ENCODE data around the gene TEKT1.
"Not testable (repeated sequence)": the region's sequence is repeated elsewhere in the genome, so short reads cannot be mapped to it uniquely, and the experiment has no call there.

TEKT1 gene

DNA sequence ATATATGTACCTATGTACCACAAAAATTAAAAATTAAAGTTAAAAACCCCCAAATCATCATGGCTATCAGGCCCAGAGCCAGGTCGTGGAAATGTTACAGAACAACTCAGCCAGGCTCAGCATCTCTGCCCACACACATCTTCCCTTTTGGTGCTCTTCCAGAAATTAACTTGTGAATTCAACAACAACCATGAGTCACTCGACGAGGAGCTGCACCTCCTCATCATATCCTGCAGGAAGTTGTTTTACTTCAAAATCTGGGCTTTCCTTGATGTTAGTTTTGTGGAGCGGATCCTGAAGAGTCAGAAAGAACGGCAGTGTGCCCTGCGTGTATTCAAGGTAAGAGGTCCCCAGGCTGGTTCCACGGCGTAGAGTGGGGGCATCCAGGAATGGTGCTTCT, 44.9 kb downstream of the TEKT1 start:
- TF ChIP-seq, protein P1, sequence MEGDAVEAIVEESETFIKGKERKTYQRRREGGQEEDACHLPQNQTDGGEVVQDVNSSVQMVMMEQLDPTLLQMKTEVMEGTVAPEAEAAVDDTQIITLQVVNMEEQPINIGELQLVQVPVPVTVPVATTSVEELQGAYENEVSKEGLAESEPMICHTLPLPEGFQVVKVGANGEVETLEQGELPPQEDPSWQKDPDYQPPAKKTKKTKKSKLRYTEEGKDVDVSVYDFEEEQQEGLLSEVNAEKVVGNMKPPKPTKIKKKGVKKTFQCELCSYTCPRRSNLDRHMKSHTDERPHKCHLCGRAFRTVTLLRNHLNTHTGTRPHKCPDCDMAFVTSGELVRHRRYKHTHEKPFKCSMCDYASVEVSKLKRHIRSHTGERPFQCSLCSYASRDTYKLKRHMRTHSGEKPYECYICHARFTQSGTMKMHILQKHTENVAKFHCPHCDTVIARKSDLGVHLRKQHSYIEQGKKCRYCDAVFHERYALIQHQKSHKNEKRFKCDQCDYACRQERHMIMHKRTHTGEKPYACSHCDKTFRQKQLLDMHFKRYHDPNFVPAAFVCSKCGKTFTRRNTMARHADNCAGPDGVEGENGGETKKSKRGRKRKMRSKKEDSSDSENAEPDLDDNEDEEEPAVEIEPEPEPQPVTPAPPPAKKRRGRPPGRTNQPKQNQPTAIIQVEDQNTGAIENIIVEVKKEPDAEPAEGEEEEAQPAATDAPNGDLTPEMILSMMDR (IDR thresholded peaks at IDR 0.05; ENCODE audit: unreplicated experiment in 3 of 3) = no peak
- no peak overlapping the region for H3K4me3 Mint-ChIP-seq
- no peaks in the 10 kb centered on the region for H3K36me3 Mint-ChIP-seq (ENCODE audit: low read depth)
- H3K27ac Mint-ChIP-seq = no peak overlapping the region
- H3K9me3 Mint-ChIP-seq = peaks cover 14% of the 10 kb centered on the region
- H3K27me3 Mint-ChIP-seq (ENCODE audit: low read depth) = peaks cover 78% of the 10 kb centered on the region
- H3K4me1 Mint-ChIP-seq = no peaks in the 10 kb centered on the region

DNA sequence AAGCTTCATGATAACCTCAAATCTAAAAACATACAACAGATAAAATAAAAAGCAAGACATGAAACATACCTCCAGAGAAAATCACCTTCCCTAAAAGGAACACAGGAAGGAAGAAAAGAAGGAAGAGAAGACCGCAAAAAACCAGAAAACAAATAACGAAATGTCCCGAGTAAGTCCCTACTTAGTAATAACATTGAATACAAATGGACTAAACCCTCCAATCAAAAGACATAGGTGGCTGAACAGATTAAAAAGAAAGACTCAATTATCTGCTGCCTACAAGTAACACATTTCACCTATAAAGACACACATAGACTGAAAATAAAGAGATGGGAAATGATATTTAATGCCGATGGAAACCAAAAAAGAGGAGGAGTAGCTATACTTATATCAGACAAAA, 49.3 kb downstream of the TEKT1 start:
- peaks cover 16% of the 10 kb centered on the region for H3K9me3 Mint-ChIP-seq
- H3K36me3 Mint-ChIP-seq (ENCODE audit: low read depth) = no peaks in the 10 kb centered on the region
- peaks cover 75% of the 10 kb centered on the region for H3K27me3 Mint-ChIP-seq (ENCODE audit: low read depth)
- no peak overlapping the region for H3K27ac Mint-ChIP-seq
- H3K4me1 Mint-ChIP-seq = no peaks in the 10 kb centered on the region
- H3K4me3 Mint-ChIP-seq = no peak overlapping the region
- TF ChIP-seq, protein P1 (IDR thresholded peaks at IDR 0.05; ENCODE audit: unreplicated experiment in 3 of 3) = no peak

GRCh38 chr17:6780886-6781285, 50.6 kb downstream of the TEKT1 start:
- Mint-ChIP-seq H3K27me3 (ENCODE audit: low read depth) (peaks cover 81% of the 10 kb centered on the region), H3K4me3 (no peak overlapping the region), H3K27ac (no peak overlapping the region), H3K36me3 (ENCODE audit: low read depth) (no peaks in the 10 kb centered on the region), H3K9me3 (peaks cover 18% of the 10 kb centered on the region), H3K4me1 (no peaks in the 10 kb centered on the region)
- TF ChIP-seq, protein P1 (IDR thresholded peaks at IDR 0.05; ENCODE audit: unreplicated experiment in 3 of 3) = no peak

DNA sequence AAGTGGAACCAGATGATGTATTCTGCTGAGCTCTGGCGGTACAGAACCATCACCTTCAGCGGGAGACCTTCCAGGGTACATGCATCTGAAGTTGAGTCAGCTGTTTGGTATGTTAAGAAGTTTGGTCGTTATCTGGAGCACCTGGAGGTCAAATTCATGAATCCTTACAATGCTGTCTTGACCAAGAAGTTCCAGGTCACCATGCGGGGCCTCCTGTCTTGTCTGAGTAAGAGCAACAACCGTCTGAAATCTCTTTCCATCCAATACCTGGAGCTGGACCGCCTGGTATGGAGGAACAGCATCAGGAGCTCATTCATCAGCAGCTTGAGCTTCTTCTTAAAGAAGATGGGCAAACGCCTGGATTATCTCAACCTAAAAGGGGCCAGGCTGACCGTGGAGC, 51.5 kb downstream of the TEKT1 start:
- Mint-ChIP-seq H3K27me3 (ENCODE audit: low read depth) (peaks cover 87% of the 10 kb centered on the region), H3K9me3 (peaks cover 14% of the 10 kb centered on the region), H3K4me3 (no peak overlapping the region), H3K36me3 (ENCODE audit: low read depth) (no peaks in the 10 kb centered on the region), H3K27ac (no peak overlapping the region), H3K4me1 (no peaks in the 10 kb centered on the region)
- TF ChIP-seq, protein P1 (IDR thresholded peaks at IDR 0.05; ENCODE audit: unreplicated experiment in 3 of 3) = no peak

GRCh38 chr17:6779411-6779810, 52.1 kb downstream of the TEKT1 start:
- H3K4me1 Mint-ChIP-seq = no peaks in the 10 kb centered on the region

GRCh38 chr17:6775871-6776405, 55.6 kb downstream of the TEKT1 start, which contains the start of gene FBXO39:
TSS of gene FBXO39 (plus strand) at chr17:6776215. CDS start at chr17:6779869, 3,654 bp downstream.
- Mint-ChIP-seq H3K27ac (no peak within 1 kb of the TSS), H3K27me3 (ENCODE audit: low read depth) (peaks cover 96% of the 10 kb centered on the region), H3K4me1 (no peaks in the 10 kb centered on the region), H3K9me3 (peaks cover 20% of the 10 kb centered on the region), H3K36me3 (ENCODE audit: low read depth) (no peaks in the 10 kb centered on the region), H3K4me3 (peak within 1 kb of the TSS in 1 of 3 experiments; percentile 37)
- TF ChIP-seq, protein P1 (IDR thresholded peaks at IDR 0.05; ENCODE audit: unreplicated experiment in 3 of 3) = no peak

More at GRCh38 chr17:6779411-6779810, 52.1 kb downstream of the TEKT1 start:
- H3K9me3 Mint-ChIP-seq = peaks cover 15% of the 10 kb centered on the region
- H3K27me3 Mint-ChIP-seq (ENCODE audit: low read depth) = peaks cover 92% of the 10 kb centered on the region
- no peaks in the 10 kb centered on the region for H3K36me3 Mint-ChIP-seq (ENCODE audit: low read depth)
- TF ChIP-seq, protein P1 (IDR thresholded peaks at IDR 0.05; ENCODE audit: unreplicated experiment in 3 of 3) = no peak
- H3K27ac Mint-ChIP-seq = no peak overlapping the region
- no peak overlapping the region for H3K4me3 Mint-ChIP-seq

DNA sequence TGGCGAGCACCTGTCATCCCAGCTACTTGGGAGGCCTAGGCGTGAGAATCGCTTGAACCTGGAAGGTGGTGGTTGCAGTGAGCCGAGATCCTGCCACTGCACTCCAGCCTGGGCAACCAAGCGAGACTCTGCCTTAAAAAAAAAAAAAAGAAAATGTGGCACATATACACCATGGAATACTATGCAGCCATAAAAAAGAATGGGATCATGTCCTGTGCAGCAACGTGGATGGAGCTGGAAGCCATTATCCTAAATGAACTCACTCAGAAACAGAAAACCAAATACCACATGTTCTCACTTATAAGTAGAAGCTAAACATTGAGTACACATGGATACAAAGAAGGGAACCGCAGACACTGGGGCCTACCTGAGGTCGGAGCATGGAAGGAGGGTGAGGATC, 56.6 kb downstream of the TEKT1 start:
- H3K36me3 Mint-ChIP-seq (ENCODE audit: low read depth); H3K4me3 Mint-ChIP-seq; H3K27ac Mint-ChIP-seq; H3K4me1 Mint-ChIP-seq: not testable (repeated sequence)
- H3K27me3 Mint-ChIP-seq (ENCODE audit: low read depth) = peaks cover 86% of the 10 kb centered on the region
- peaks cover 21% of the 10 kb centered on the region for H3K9me3 Mint-ChIP-seq

Data from nephron (organoid).